Epithelial cell of esophagus (primary cell): Measurements from ENCODE around the gene PYY.

Experiments used
- DNase-seq: peaks from one replicate; pipeline ENCODE4 v3.0.0; 2010; ENCODE audit warnings: low read depth
- H3K4me3 ChIP-seq: 2 replicates; pipeline ENCODE4 v1.5.1; 2011; ENCODE audit warnings: mild to moderate bottlenecking, low read length, control low read depth
- CTCF ChIP-seq: IDR thresholded peaks from 2 replicates; pipeline ENCODE4 v1.5.1; 2011; ENCODE audit warnings: low read depth, mild to moderate bottlenecking, low read length, control low read depth, inconsistent platforms; ENCODE audit not compliant: insufficient read depth; ENCODE audit errors: missing control alignments

The PYY gene

GRCh38 chr17:43914451-43914850 is 39.3 kb downstream of the PYY start:
- TF ChIP-seq CTCF = no peak
- no peak for DNase-seq
- no peak overlapping the region for H3K4me3 ChIP-seq

GRCh38 chr17:43913584-43913983 is 40.2 kb downstream of the PYY start:
- no peak overlapping the region for H3K4me3 ChIP-seq
- DNase-seq = no peak
- TF ChIP-seq CTCF = no peak

- no peak for TF ChIP-seq CTCF
- no peak for DNase-seq
- no peak overlapping the region for H3K4me3 ChIP-seq
Measured at GRCh38 chr17:43912635-43913304, 41.0 kb downstream of the PYY start.

- TF ChIP-seq CTCF = no peak
- no peak for DNase-seq
- H3K4me3 ChIP-seq = no peak overlapping the region
Measured at GRCh38 chr17:43911904-43912303, 41.8 kb downstream of the PYY start.

GRCh38 chr17:43909537-43910231 is 44.1 kb downstream of the PYY start:
- TF ChIP-seq CTCF = no peak
- no peak overlapping the region for H3K4me3 ChIP-seq
- DNase-seq = no peak

GRCh38 chr17:43907998-43908721 is 45.6 kb downstream of the PYY start:
- TF ChIP-seq CTCF = no peak
- H3K4me3 ChIP-seq = no peak overlapping the region
- DNase-seq = peak; percentile 54
